Subcutaneous abdominal adipose tissue (tissue), 5 donors: ENCODE measurements around the gene PIM1.

Experiments
- H3K27ac ChIP-seq: one replicate; pipeline ENCODE4 v1.7.0; 2013; ENCODE audit warnings: low read depth, mild to moderate bottlenecking, inconsistent platforms, low read length, moderate library complexity
- H3K27me3 ChIP-seq, 5 donors: one replicate each; pipeline ENCODE4 v1.7.0; 2013; ENCODE audit warnings: low read length in 5 of 5, inconsistent platforms in 1 of 5; ENCODE audit not compliant: control insufficient read depth in 5 of 5, insufficient read depth in 4 of 5
- H3K36me3 ChIP-seq, 5 donors: one replicate each; pipeline ENCODE4 v1.7.0; 2013; ENCODE audit warnings: low read length in 5 of 5; ENCODE audit not compliant: control insufficient read depth in 5 of 5, insufficient read depth in 5 of 5
- H3K4me1 ChIP-seq, 5 donors: one replicate each; pipeline ENCODE4 v1.7.0; 2013; ENCODE audit warnings: low read length in 5 of 5, mild to moderate bottlenecking in 3 of 5, moderate library complexity in 1 of 5; ENCODE audit not compliant: control insufficient read depth in 5 of 5, insufficient read depth in 5 of 5
- H3K4me3 ChIP-seq, 5 donors: one replicate each; pipeline ENCODE4 v1.7.0; 2013; ENCODE audit warnings: low read length in 5 of 5, low read depth in 1 of 5
- H3K9ac ChIP-seq, 5 donors: one replicate each; pipeline ENCODE4 v1.7.0; 2013; ENCODE audit warnings: low read length in 5 of 5, mild to moderate bottlenecking in 4 of 5, moderate library complexity in 3 of 5
- H3K9me3 ChIP-seq, 5 donors: one replicate each; pipeline ENCODE4 v1.7.0; 2013; ENCODE audit warnings: low read length in 5 of 5; ENCODE audit not compliant: control insufficient read depth in 5 of 5
- donor health status: healthy.
- donor health status: healthy.
- donor health status: healthy.
- donor health status: healthy.
- donor health status: healthy.

The PIM1 gene

GRCh38 chr6:37149745-37150144 lies 20.2 kb upstream of the PIM1 start:
- Histone ChIP-seq H3K36me3 (no peaks in the 10 kb centered on the region), H3K27ac (no peak overlapping the region), H3K4me3 (no peak overlapping the region), H3K27me3 (no peaks in the 10 kb centered on the region), H3K9me3 (no peaks in the 10 kb centered on the region), H3K4me1 (peaks cover 0 to 18% (median 16%) of the 10 kb centered on the region in 5 donors), H3K9ac (no peak overlapping the region)

- Histone ChIP-seq H3K4me1 (peaks cover 0 to 17% (median 12%) of the 10 kb centered on the region in 5 donors), H3K36me3 (no peaks in the 10 kb centered on the region), H3K4me3 (no peak overlapping the region), H3K9me3 (no peaks in the 10 kb centered on the region), H3K9ac (no peak overlapping the region), H3K27ac (no peak overlapping the region), H3K27me3 (no peaks in the 10 kb centered on the region)
Observed at GRCh38 chr6:37150314-37150713, 19.6 kb upstream of the PIM1 start.

GRCh38 chr6:37155394-37156312 lies 14.3 kb upstream of the PIM1 start:
- H3K27ac ChIP-seq: no peak overlapping the region

GRCh38 chr6:37158508-37158907 lies 11.4 kb upstream of the PIM1 start:
- Histone ChIP-seq H3K4me3 (no peak overlapping the region), H3K27me3 (no peaks in the 10 kb centered on the region), H3K9me3 (no peaks in the 10 kb centered on the region), H3K27ac (no peak overlapping the region), H3K4me1 (peaks cover 0 to 18% (median 11%) of the 10 kb centered on the region in 5 donors), H3K9ac (no peak overlapping the region), H3K36me3 (no peaks in the 10 kb centered on the region)

More at GRCh38 chr6:37155394-37156312, 14.3 kb upstream of the PIM1 start:
- no peaks in the 10 kb centered on the region for H3K27me3 ChIP-seq
- H3K4me1 ChIP-seq: peaks cover 0 to 17% (median 11%) of the 10 kb centered on the region in 5 donors
- no peak overlapping the region for H3K9ac ChIP-seq
- no peaks in the 10 kb centered on the region for H3K36me3 ChIP-seq
- H3K9me3 ChIP-seq: no peaks in the 10 kb centered on the region
- no peak overlapping the region for H3K4me3 ChIP-seq

- no peaks in the 10 kb centered on the region for H3K36me3 ChIP-seq
- H3K27ac ChIP-seq: no peak overlapping the region
- H3K4me3 ChIP-seq: no peak overlapping the region
- no peak overlapping the region for H3K9ac ChIP-seq
- no peaks in the 10 kb centered on the region for H3K9me3 ChIP-seq
- H3K4me1 ChIP-seq: peaks cover 0 to 14% (median 9%) of the 10 kb centered on the region in 5 donors
- no peaks in the 10 kb centered on the region for H3K27me3 ChIP-seq
Observed at GRCh38 chr6:37160922-37161778, 8.8 kb upstream of the PIM1 start.

GRCh38 chr6:37162740-37163139 lies 7.2 kb upstream of the PIM1 start:
- Histone ChIP-seq H3K9me3 (no peaks in the 10 kb centered on the region), H3K4me3 (no peak overlapping the region), H3K27me3 (no peaks in the 10 kb centered on the region), H3K9ac (no peak overlapping the region), H3K36me3 (no peaks in the 10 kb centered on the region), H3K4me1 (peaks cover 0 to 7% (median 0%) of the 10 kb centered on the region in 5 donors), H3K27ac (no peak overlapping the region)

- Histone ChIP-seq H3K9me3 (no peaks in the 10 kb centered on the region), H3K27ac (peak overlapping the region; percentile 93), H3K4me3 (peak overlapping the region in 4 of 5 donors; percentile 56 to 76 (median 68)), H3K9ac (peak overlapping the region in 4 of 5 donors; percentile 39 to 77 (median 74)), H3K27me3 (no peaks in the 10 kb centered on the region), H3K4me1 (peaks cover 7 to 45% (median 30%) of the 10 kb centered on the region in 5 donors), H3K36me3 (peaks cover 3 to 13% (median 10%) of the 10 kb centered on the region in 5 donors)
Observed at GRCh38 chr6:37168163-37168758, 1.7 kb upstream of the PIM1 start.

- peaks cover 8 to 20% (median 17%) of the 10 kb centered on the region in 5 donors for H3K36me3 ChIP-seq
- H3K27me3 ChIP-seq: no peaks in the 10 kb centered on the region
- H3K27ac ChIP-seq: peak overlapping the region; percentile 93
- peak overlapping the region in 4 of 5 donors; percentile 71 to 77 (median 75) for H3K9ac ChIP-seq
- H3K9me3 ChIP-seq: no peaks in the 10 kb centered on the region
- peak overlapping the region; percentile 56 to 76 (median 64) for H3K4me3 ChIP-seq
- peaks cover 7 to 52% (median 37%) of the 10 kb centered on the region in 5 donors for H3K4me1 ChIP-seq
Observed at GRCh38 chr6:37168811-37169495, 999 bp upstream of the PIM1 start.
